IMR-90 (cell line): Measurements from ENCODE around the gene PGR. TPM values are rescaled to one million over a fixed set of nuclear protein-coding genes. Genes with fewer than 3 reads are reported as not detected.

Experiments
- ATAC-seq: fragments of 200-7000 bp; cut with Tn5 transposase; 2 replicates; pipeline ENCODE4 v1.9.1; 2020; ENCODE audit warnings: low read depth, mild to moderate bottlenecking, moderate library complexity
- BruUV-seq: library from RNA; stranded (reverse); fragments of 400-500 nt; replicated peaks from 2 replicates; lab custom pipeline; 2021; lab: Mats Ljungman, UMichigan
- CTCF ChIA-PET: fragments of 300-600 bp; formaldehyde crosslinking; extraction: SDS; loops from one replicate; lab custom pipeline; 2021; ENCODE audit warnings: antibody characterized with exemption; lab: Yijun Ruan, JAX
- POLR2A ChIA-PET: fragments of 300-600 bp; sonication (Branson Sonifier 250); formaldehyde crosslinking; loops from one replicate; lab custom pipeline; 2022; ENCODE audit warnings: antibody characterized with exemption; ENCODE audit not compliant: unreplicated experiment; lab: Charles Lee
- DNase-seq: peaks from one replicate; pipeline ENCODE4 v3.0.0; 2013
- H2AFZ ChIP-seq: replicated peaks from 2 replicates; pipeline ENCODE3; 2013; ENCODE audit warnings: low read length, mild to moderate bottlenecking; ENCODE audit not compliant: poor library complexity
- H2AK5ac ChIP-seq: 2 replicates; pipeline ENCODE4 v1.6.1; 2013; ENCODE audit warnings: low read depth, low read length, inconsistent platforms
- H2AK9ac ChIP-seq: replicated peaks from 2 replicates; pipeline ENCODE3; 2013; ENCODE audit warnings: mild to moderate bottlenecking, low read depth, low read length, moderate library complexity; ENCODE audit not compliant: poor library complexity
- H2BK120ac ChIP-seq: 2 replicates; pipeline ENCODE4 v1.6.1; 2013; ENCODE audit warnings: low read depth, low read length, inconsistent platforms
- H2BK15ac ChIP-seq: 3 replicates; pipeline ENCODE4 v1.6.1; 2013; ENCODE audit warnings: low read depth, low read length, inconsistent platforms
- H2BK20ac ChIP-seq: 2 replicates; pipeline ENCODE4 v1.6.1; 2013; ENCODE audit warnings: low read depth, mild to moderate bottlenecking, inconsistent platforms, low read length, moderate library complexity
- H2BK5ac ChIP-seq: 2 replicates; pipeline ENCODE4 v1.6.1; 2013; ENCODE audit warnings: mild to moderate bottlenecking, low read depth, low read length, inconsistent platforms; ENCODE audit not compliant: poor library complexity, severe bottlenecking
- H3K14ac ChIP-seq: replicated peaks from 2 replicates; pipeline ENCODE4 v1.6.1; 2013; ENCODE audit warnings: low read depth, low read length, inconsistent platforms
- H3K18ac ChIP-seq: 2 replicates; pipeline ENCODE4 v1.6.1; 2013; ENCODE audit warnings: low read depth, low read length, control low read depth
- H3K23ac ChIP-seq: 2 replicates; pipeline ENCODE4 v1.6.1; 2013; ENCODE audit warnings: low read depth, low read length, inconsistent platforms
- H3K27ac ChIP-seq: 2 replicates; pipeline ENCODE4 v1.5.1; 2013; ENCODE audit warnings: mild to moderate bottlenecking, control low read depth, low read length; ENCODE audit not compliant: insufficient read depth
- H3K27me3 ChIP-seq: 2 replicates; pipeline ENCODE4 v1.6.1; 2013; ENCODE audit warnings: low read length; ENCODE audit not compliant: control insufficient read depth, insufficient read depth
- H3K36me3 ChIP-seq: 2 replicates; pipeline ENCODE4 v1.6.1; 2013; ENCODE audit warnings: low read length, mixed read lengths; ENCODE audit not compliant: control insufficient read depth, insufficient read depth
- H3K4ac ChIP-seq: 2 replicates; pipeline ENCODE4 v1.6.1; 2013; ENCODE audit warnings: low read depth, low read length, inconsistent platforms
- H3K4me1 ChIP-seq: 2 replicates; pipeline ENCODE4 v1.6.1; 2013; ENCODE audit warnings: low read length, mixed read lengths; ENCODE audit not compliant: control insufficient read depth, insufficient read depth
- H3K4me2 ChIP-seq: 2 replicates; pipeline ENCODE4 v1.6.1; 2013; ENCODE audit warnings: low read depth, mild to moderate bottlenecking, control low read depth, low read length, moderate library complexity
- H3K4me3 ChIP-seq: 2 replicates; pipeline ENCODE4 v1.5.1; 2013; ENCODE audit warnings: low read depth, mild to moderate bottlenecking, control low read depth, low read length, moderate library complexity; ENCODE audit not compliant: insufficient read depth
- H3K56ac ChIP-seq: 2 replicates; pipeline ENCODE4 v1.6.1; 2013; ENCODE audit warnings: low read length, inconsistent platforms; ENCODE audit not compliant: insufficient read depth; ENCODE audit errors: extremely low read depth
- H3K79me1 ChIP-seq, 2 experiments: 2 replicates each; pipeline ENCODE4 v1.6.1; 2013; ENCODE audit warnings: low read length in 2 of 2, inconsistent platforms in 1 of 2, low read depth in 1 of 2
- H3K9ac ChIP-seq: 2 replicates; pipeline ENCODE4 v1.6.1; 2013; ENCODE audit warnings: low read depth, low read length, control low read depth
- H3K9me1 ChIP-seq: 2 replicates; pipeline ENCODE4 v1.6.1; 2013; ENCODE audit warnings: low read length, inconsistent platforms; ENCODE audit not compliant: insufficient read depth
- H3K9me3 ChIP-seq: 2 replicates; pipeline ENCODE4 v1.6.1; 2013; ENCODE audit warnings: low read length; ENCODE audit not compliant: control insufficient read depth, insufficient read depth
- H4K20me1 ChIP-seq: 2 replicates; pipeline ENCODE4 v1.6.1; 2013; ENCODE audit warnings: low read length, inconsistent platforms; ENCODE audit not compliant: insufficient read depth
- H4K5ac ChIP-seq: 2 replicates; pipeline ENCODE4 v1.6.1; 2013; ENCODE audit warnings: mild to moderate bottlenecking, low read depth, low read length, control low read depth
- H4K8ac ChIP-seq, 2 experiments: 2 replicates each; pipeline ENCODE4 v1.6.1; 2013; ENCODE audit warnings: low read depth in 2 of 2, low read length in 2 of 2, control low read depth in 1 of 2, inconsistent platforms in 1 of 2
- H4K91ac ChIP-seq: 2 replicates; pipeline ENCODE4 v1.6.1; 2013; ENCODE audit warnings: low read depth, low read length, inconsistent platforms; ENCODE audit not compliant: insufficient read depth
- BHLHE40 ChIP-seq: fragments of 150-350 bp; IDR thresholded peaks from 2 replicates; pipeline ENCODE4 v1.6.1; 2016; ENCODE audit warnings: mild to moderate bottlenecking, low read depth, low read length
- CEBPB ChIP-seq: IDR thresholded peaks from 2 replicates; pipeline ENCODE4 v1.6.1; 2012; ENCODE audit warnings: low read depth, low read length, improper control_type of control experiment
- CHD1 ChIP-seq: IDR thresholded peaks from 2 replicates; pipeline ENCODE4 v1.6.1; 2012; ENCODE audit warnings: low read depth, low read length, improper control_type of control experiment
- FOS ChIP-seq: fragments of 150-350 bp; IDR thresholded peaks from 2 replicates; pipeline ENCODE4 v1.6.1; 2016; ENCODE audit warnings: low read depth, low read length
- MAFK ChIP-seq: IDR thresholded peaks from 2 replicates; pipeline ENCODE4 v1.6.1; 2012; ENCODE audit warnings: low read depth, low read length, improper control_type of control experiment
- MAZ ChIP-seq: IDR thresholded peaks from 2 replicates; pipeline ENCODE4 v1.6.1; 2012; ENCODE audit warnings: low read depth, mild to moderate bottlenecking, low read length, improper control_type of control experiment, moderate library complexity, borderline replicate concordance
- MXI1 ChIP-seq: IDR thresholded peaks from 2 replicates; pipeline ENCODE4 v1.6.1; 2012; ENCODE audit warnings: low read depth, mild to moderate bottlenecking, low read length, moderate library complexity, borderline replicate concordance
- NFE2L2 ChIP-seq: fragments of 150-350 bp; IDR thresholded peaks from 2 replicates; pipeline ENCODE4 v1.6.1; 2016; ENCODE audit warnings: low read depth, mild to moderate bottlenecking, low read length
- POLR2A ChIP-seq: IDR thresholded peaks from 2 replicates; pipeline ENCODE4 v1.6.1; 2012; ENCODE audit warnings: mild to moderate bottlenecking, low read depth, low read length
- RAD21 ChIP-seq: IDR thresholded peaks from 2 replicates; pipeline ENCODE4 v1.6.1; 2012; ENCODE audit warnings: low read length, improper control_type of control experiment
- RCOR1 ChIP-seq: IDR thresholded peaks from 2 replicates; pipeline ENCODE4 v1.6.1; 2012; ENCODE audit warnings: mild to moderate bottlenecking, low read length, improper control_type of control experiment; ENCODE audit not compliant: insufficient replicate concordance
- RFX5 ChIP-seq: IDR thresholded peaks from 2 replicates; pipeline ENCODE4 v1.8.0; 2012; ENCODE audit warnings: low read depth, mild to moderate bottlenecking, low read length, moderate library complexity
- SMC3 ChIP-seq: fragments of 150-350 bp; IDR thresholded peaks from 2 replicates; pipeline ENCODE4 v1.6.1; 2016; ENCODE audit warnings: low read depth, mild to moderate bottlenecking, antibody characterized with exemption, low read length, moderate library complexity
- USF2 ChIP-seq: fragments of 150-350 bp; IDR thresholded peaks from 2 replicates; pipeline ENCODE4 v1.6.1; 2017; ENCODE audit warnings: mild to moderate bottlenecking, antibody characterized with exemption, low read length, low read depth
- WGBS, 2 experiments: methylation state at CpG; one replicate each; pipeline versions ENCODE4 v1.1.5 to v1.1.7; 2013; ENCODE audit warnings: missing lambda C conversion rate in 2 of 2; ENCODE audit not compliant: insufficient read length in 1 of 2; ENCODE audit errors: extremely low coverage in 2 of 2; 5-methylcytosine and 5-hydroxymethylcytosine counted together
- dilution Hi-C: fragments of 300-500 bp; cut with HindIII; formaldehyde crosslinking; loops from one replicate; pipeline ENCODE4 v1.14.3; 2018; ENCODE audit warnings: low sequenced_read_pairs; ENCODE audit not compliant: unreplicated experiment
- in situ Hi-C: fragments of 300-500 bp; cut with MboI; formaldehyde crosslinking; loops from 3 replicates; pipeline ENCODE4 v1.14.3; 2019; ENCODE audit warnings: low sequenced_read_pairs, inconsistent platforms, mixed read lengths
- intact Hi-C: fragments of 100-400 bp; cut with micrococcal nuclease; formaldehyde crosslinking; loops from 2 replicates; pipeline ENCODE4 v1.10.0; 2022
- polyA plus RNA-seq, 3 experiments: library from polyadenylated mRNA; depleted of rRNA; stranded (reverse); fragments of >200 nt; gene quantifications; 2 replicates each; pipeline ENCODE4 v1.2.3, GENCODE V29; 2012; ENCODE audit warnings: low replicate concordance in 1 of 3
- total RNA-seq: library from RNA; depleted of rRNA; stranded (reverse); fragments of >200 nt; gene quantifications from 2 replicates; pipeline ENCODE4 v1.2.3, GENCODE V29; 2012
- TF ChIP-seq, protein P1 (sequence below): conservative IDR thresholded peaks from 2 replicates; pipeline ENCODE4 v1.5.1; 2012; ENCODE audit warnings: mild to moderate bottlenecking, low read depth, low read length, improper control_type of control experiment
- TF ChIP-seq, protein P2 (sequence below): fragments of 150-350 bp; IDR thresholded peaks from 2 replicates; pipeline ENCODE4 v1.6.1; 2016; ENCODE audit warnings: low read depth, mild to moderate bottlenecking, low read length, moderate library complexity, borderline replicate concordance

The PGR gene
- total and polyA plus RNA-seq, 2 of the 4 experiments (the other 2 are of a cell fraction) = under 0.01 TPM; not detected in 1

- Histone ChIP-seq H3K56ac (no peak overlapping the region), H2BK15ac (no peak overlapping the region), H4K91ac (no peak overlapping the region), H3K4ac (no peak overlapping the region), H3K18ac (no peak overlapping the region), H2AK9ac (no peak overlapping the region), H3K9me3 (peaks cover 8% of the 10 kb centered on the region), H3K14ac (no peak overlapping the region), H3K9me1 (no peaks in the 10 kb centered on the region), H3K4me2 (peak overlapping the region; percentile 71), H4K5ac (no peak overlapping the region), H2BK5ac (no peak overlapping the region), H3K27me3 (peaks cover 41% of the 10 kb centered on the region), H3K27ac (no peak overlapping the region), H3K36me3 (no peaks in the 10 kb centered on the region), H3K4me1 (peaks cover 4% of the 10 kb centered on the region; the same call in 1 of the 2 replicates), H3K23ac (no peak overlapping the region), H2AK5ac (no peak overlapping the region), H4K20me1 (no peaks in the 10 kb centered on the region), H2AFZ (peak overlapping the region; percentile 84), H4K8ac (no peak overlapping the region), H3K9ac (no peak overlapping the region), H3K79me1 (no peaks in the 10 kb centered on the region), H2BK120ac (no peak overlapping the region), H3K4me3 (peak overlapping the region; percentile 41), H2BK20ac (no peak overlapping the region)
- intact Hi-C loops (loop anchor here (10.0 kb wide), 1 partner anchor 552 kb away; no protein-coding TSS in a partner anchor), dilution Hi-C loops (no loop called here), in situ Hi-C loops (no loop called here)
- DNase-seq (no peak), ATAC-seq (peak; percentile 73)
- TF ChIP-seq RFX5 = no peak
- TF ChIP-seq MAFK = no peak
- no peak for TF ChIP-seq SMC3
- TF ChIP-seq, protein P1, sequence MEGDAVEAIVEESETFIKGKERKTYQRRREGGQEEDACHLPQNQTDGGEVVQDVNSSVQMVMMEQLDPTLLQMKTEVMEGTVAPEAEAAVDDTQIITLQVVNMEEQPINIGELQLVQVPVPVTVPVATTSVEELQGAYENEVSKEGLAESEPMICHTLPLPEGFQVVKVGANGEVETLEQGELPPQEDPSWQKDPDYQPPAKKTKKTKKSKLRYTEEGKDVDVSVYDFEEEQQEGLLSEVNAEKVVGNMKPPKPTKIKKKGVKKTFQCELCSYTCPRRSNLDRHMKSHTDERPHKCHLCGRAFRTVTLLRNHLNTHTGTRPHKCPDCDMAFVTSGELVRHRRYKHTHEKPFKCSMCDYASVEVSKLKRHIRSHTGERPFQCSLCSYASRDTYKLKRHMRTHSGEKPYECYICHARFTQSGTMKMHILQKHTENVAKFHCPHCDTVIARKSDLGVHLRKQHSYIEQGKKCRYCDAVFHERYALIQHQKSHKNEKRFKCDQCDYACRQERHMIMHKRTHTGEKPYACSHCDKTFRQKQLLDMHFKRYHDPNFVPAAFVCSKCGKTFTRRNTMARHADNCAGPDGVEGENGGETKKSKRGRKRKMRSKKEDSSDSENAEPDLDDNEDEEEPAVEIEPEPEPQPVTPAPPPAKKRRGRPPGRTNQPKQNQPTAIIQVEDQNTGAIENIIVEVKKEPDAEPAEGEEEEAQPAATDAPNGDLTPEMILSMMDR = no peak
- TF ChIP-seq, protein P2, sequence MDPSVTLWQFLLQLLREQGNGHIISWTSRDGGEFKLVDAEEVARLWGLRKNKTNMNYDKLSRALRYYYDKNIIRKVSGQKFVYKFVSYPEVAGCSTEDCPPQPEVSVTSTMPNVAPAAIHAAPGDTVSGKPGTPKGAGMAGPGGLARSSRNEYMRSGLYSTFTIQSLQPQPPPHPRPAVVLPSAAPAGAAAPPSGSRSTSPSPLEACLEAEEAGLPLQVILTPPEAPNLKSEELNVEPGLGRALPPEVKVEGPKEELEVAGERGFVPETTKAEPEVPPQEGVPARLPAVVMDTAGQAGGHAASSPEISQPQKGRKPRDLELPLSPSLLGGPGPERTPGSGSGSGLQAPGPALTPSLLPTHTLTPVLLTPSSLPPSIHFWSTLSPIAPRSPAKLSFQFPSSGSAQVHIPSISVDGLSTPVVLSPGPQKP = no peak
- no peak for TF ChIP-seq POLR2A
- TF ChIP-seq RAD21 = no peak
- TF ChIP-seq FOS = no peak
- no peak for TF ChIP-seq CHD1
- no peak for TF ChIP-seq NFE2L2
- no peak for TF ChIP-seq BHLHE40
- TF ChIP-seq MAZ = no peak
- no peak for TF ChIP-seq CEBPB
- no peak for TF ChIP-seq RCOR1
- TF ChIP-seq MXI1 = no peak
- TF ChIP-seq USF2 = no peak
- ChIA-PET CTCF (no interaction called here), POLR2A (no interaction called here)
- no TSS peak for BruUV-seq
- 3% methylated on average over 36 of the region's 55 CpGs; no CpG with 5 or more reads in 1 of the 2 experiments for WGBS, 2 experiments
Measured at GRCh38 chr11:101127197-101127698, 2.4 kb downstream of the PGR start.
